NCI-H345 treated with DMSO at 0.1 percent for 48 hours (cell line): ENCODE results near the gene PHACTR2.

Source experiments
- DNase-seq: peaks from one replicate; lab custom pipeline; 2025; ENCODE audit not compliant: unreplicated experiment; lab: John Stamatoyannopoulos, UW

PHACTR2 gene

DNA sequence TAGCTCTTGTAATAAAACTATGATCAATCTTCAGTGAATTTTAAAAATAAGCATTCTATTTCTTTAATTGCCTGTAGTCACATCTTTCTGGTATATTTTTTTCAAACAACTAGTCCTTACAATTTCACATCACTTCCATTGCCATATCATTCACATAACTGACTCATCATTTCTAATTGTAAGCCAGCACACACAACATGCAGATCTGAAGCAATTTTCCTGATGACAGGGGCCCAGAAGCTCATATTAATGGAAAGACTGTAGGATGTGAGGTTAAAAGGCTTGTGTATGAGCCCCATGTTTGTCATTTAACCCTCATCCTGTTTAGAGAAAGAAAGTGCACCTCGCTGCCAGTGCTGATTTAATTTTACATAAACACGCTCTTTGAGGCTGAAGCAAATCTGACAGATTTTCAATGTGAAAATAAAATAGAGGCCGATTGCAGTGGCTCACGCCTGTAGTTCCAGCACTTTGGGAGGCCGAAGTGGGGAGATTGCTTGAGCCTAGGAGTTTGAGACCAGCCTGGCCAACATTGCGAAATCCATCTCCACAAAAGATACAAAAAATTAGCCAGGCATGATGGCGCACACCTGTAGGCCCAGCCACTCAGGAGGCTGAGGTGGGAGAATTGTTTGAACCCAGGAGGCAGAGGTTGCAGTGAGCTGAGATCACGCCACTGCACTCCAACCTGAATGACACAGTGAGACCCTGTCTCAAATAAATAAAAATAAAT lies 125.2 kb downstream of the PHACTR2 start:
- no peak for DNase-seq

GRCh38 chr6:143803769-143804568 lies 126.2 kb downstream of the PHACTR2 start:
- DNase-seq: no peak

- no peak for DNase-seq
Observed at GRCh38 chr6:143804835-143805239, 127.1 kb downstream of the PHACTR2 start.

DNA sequence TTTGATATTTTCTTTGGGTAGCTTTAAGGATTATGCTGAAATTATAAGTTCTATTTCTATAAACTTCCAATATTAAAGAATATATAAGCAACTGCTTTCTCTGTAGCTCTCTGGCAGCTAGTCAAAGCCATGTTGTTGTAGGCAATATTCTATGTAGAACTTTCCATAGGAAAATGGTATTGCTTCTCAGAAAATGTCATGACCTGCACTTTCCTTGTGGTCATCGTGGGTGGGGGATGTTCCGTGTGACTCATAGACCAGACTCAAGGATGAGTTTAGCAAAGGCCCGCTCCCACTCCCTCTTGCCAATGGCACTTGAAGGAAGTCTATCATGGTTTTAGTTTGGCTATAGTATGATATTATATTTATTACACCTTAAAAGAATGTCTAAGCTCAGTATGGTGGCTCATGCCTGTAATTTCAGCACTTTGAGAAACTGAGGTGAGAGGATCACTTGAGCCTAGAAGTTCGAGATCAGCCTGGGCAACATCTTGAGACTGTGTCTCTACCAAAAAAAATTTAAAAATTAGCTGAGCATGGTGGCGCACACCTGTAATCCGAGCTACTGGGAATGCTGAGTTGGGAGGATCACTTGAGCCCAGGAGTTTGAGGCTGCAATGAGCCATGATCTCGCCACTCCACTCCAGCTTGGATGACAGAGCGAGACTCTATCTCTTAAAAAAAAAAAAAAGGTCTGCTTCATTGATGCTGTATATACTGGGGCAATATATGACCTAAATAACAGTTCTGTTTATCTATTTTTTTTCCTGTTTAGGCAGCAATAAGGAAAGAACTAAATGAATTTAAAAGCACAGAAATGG lies 128.7 kb downstream of the PHACTR2 start:
- no peak for DNase-seq

DNA sequence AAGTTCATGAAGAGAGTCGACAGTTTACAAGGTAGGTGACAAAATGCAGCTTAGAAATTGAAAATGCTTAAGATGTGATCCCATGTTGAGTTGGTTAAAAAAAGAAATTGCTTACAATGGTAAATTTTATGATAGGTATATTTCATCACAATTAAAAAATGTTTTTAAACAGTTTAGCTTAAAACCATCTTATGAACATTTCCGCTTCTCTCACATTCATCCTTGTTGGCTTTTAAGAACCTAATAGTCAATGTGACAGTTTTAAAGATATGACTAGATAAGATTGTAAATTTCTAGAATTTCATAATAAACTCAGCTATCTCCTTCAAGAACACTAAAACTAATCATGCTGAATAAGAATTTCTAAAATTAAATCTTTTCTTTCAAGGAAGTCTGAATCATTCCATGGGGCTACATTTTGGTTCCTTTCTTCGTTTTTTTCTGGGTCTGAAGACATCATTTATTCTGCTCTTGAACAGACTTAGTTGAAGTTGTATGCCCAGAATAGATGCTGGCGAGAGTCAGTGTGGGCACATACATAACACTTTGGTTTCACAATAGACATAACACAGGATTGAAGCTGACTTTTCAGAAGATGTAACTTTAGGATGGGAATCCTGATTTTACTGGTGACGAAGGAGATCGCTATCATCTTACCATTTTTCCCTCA lies 129.5 kb downstream of the PHACTR2 start:
- no peak for DNase-seq

DNA sequence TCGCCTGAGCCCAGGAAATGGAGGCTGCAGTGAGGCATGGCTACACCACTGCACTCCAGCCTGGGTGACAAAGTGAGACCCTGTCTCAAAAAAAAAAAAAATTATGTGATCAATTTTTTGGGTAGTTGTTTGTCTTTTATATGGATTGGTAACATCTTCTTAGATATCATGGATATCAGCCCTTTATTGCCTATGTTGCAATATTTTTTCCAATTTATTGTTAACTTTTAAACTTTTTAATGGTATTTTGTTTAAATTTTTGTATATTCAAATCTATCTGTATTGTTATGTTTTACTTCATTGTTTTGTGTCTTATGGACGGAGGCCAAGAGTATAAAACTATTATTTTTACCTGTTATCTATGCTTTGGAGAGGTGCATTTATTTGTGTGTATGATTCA lies 133.0 kb downstream of the PHACTR2 start:
- no peak for DNase-seq

- DNase-seq: no peak
Observed at GRCh38 chr6:143811501-143812157, 133.9 kb downstream of the PHACTR2 start.

GRCh38 chr6:143817621-143818020 lies 139.9 kb downstream of the PHACTR2 start:
- DNase-seq: no peak

DNA sequence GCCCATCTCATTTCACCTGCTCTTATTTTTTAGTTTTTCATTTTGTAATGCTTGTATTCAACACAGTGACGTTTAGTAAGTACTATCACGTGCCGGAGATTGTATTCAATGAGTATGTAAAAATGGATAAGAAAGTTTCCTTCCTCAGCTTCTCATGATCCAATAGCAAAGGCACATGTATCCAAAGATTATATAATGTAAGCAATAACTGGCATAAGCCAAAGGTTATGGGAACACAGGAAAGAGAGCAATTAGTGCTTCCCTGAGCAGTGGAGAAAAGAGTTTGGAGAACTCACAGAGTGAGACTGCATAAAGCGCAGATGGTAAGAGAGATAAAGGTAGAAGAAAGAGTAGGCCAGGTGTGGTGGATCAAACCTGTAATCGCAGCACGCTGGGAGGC lies 143.6 kb downstream of the PHACTR2 start:
- no peak for DNase-seq

- DNase-seq: no peak
Observed at GRCh38 chr6:143822584-143823024, 144.8 kb downstream of the PHACTR2 start.

GRCh38 chr6:143823548-143823947 lies 145.8 kb downstream of the PHACTR2 start:
- no peak for DNase-seq

DNA sequence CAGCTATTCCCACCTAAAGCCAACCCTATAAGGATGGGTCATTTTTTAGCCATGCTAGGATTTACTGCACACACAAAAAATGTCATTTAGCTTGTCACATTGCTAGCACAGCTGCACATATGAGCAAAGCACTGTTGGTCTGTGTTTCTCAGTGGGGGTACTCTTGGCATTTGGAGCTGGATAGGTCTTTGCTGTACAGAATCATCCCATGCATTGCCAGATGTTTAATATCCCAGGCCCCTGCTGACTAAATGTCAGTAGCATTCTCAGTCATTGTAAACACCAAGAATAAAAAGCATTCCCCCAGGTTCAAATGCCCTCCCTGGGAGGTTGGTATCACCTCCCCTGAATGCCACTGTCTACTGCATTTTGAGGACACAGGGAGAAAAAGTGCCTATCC lies 150.8 kb downstream of the PHACTR2 start:
- DNase-seq: no peak

DNA sequence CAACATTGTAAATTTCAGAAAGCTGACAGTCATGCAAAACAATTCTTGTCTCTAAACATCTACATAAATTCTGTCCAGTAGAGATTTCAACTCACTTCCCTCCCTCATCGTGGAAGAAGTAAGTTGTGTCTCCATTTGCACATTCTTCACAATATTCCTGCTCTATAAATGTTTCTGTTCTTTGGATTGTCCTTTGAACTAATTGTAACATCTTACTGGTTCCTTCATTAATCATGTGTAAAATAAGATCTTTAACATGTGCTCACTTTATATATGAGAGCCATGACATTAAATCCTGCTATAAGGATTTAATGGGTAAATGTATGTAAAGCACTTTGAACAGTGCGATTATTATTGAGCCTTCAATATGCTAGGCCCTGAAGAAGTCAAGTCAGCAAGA lies 158.4 kb downstream of the PHACTR2 start:
- no peak for DNase-seq

- no peak for DNase-seq
Observed at GRCh38 chr6:143838395-143838794, 160.6 kb downstream of the PHACTR2 start.

DNA sequence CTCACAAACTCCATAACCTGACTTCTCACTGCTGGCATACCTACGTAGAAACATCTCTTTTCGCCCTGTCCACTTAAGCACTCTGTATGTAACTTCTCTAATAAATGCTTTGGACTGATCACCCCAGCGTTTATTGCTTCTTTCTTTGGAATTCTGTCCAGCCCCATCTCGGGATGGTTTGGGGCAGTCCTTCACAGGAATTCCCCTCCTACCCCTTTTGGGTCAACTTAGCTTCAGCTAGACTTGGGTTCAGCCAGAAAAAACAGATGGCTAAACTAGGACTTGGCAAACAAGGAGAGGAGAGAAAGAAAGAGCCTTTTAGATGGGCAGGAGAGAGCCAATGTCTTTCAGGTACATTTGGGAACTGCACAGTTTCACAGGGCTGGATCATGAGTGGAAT lies 161.4 kb downstream of the PHACTR2 start:
- DNase-seq: no peak

- DNase-seq: no peak
Observed at GRCh38 chr6:143840595-143841265, 163.0 kb downstream of the PHACTR2 start.

DNA sequence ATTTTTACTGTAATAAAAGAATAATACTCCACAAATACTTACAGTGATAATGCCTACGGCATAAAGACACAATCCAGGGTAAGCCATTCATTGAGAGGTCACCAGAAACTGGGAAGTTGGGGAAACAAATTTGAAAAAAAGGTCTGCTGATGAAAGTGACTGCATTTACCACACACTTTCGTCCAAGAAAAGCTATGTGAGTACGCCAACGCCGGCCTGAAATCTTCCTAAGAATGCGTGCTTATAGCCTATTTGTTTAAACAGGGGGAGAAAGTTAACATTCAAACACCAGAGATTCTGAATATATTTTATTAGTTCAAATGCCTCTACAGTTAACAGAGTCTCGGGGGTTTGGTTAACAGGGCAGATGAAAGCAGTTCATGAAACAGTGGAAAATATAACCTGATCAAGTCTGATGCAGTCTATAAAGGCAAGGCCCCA lies 164.7 kb downstream of the PHACTR2 start:
- no peak for DNase-seq

GRCh38 chr6:143842902-143843676 lies 165.3 kb downstream of the PHACTR2 start, which contains the start of gene LTV1:
LTV1 (plus strand) TSS chr6:143843338; CDS start chr6:143843478, 140 bp downstream.
- peak; percentile 87 for DNase-seq

DNA sequence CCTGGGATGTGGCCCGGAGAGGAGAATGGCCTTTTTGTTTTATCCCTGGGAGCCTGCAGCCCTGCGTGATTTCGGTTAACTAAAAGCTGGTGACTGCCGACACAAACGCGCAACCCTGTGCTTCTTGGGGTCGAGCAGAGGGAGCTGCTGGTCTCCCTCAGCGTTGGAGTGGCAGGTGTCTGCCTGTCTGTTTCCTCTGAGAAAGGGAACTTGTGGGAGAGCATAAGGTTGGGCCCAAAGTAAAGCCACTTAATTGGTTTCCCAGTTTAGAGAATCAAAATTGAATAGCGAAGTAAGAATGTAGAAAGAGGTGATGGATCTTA lies 165.9 kb downstream of the PHACTR2 start:
- no peak for DNase-seq
